ENCODE results near the gene CAPN2.

CAPN2 gene

GRCh38 chr1:223712194-223712849 is at the start of gene CAPN2:
CAPN2 (plus strand) TSS chr1:223712539; CDS start chr1:223712641, 102 bp downstream.
- DNase-seq: peak; percentile 65

- no peak for DNase-seq
Measured at GRCh38 chr1:223662943-223663342, 49.4 kb upstream of the CAPN2 start.

- no peak for DNase-seq
Measured at GRCh38 chr1:223664106-223664505, 48.2 kb upstream of the CAPN2 start.

- DNase-seq: no peak
Measured at GRCh38 chr1:223665592-223666312, 46.6 kb upstream of the CAPN2 start, which contains the start of gene CAPN8. CAPN8 (minus strand) TSS chr1:223665701; CDS start chr1:223665646, 55 bp downstream.

- no peak for DNase-seq
Measured at GRCh38 chr1:223667484-223668182, 44.7 kb upstream of the CAPN2 start.

GRCh38 chr1:223669003-223669795 is 43.1 kb upstream of the CAPN2 start:
- no peak for DNase-seq

GRCh38 chr1:223670458-223671159 is 41.7 kb upstream of the CAPN2 start:
- DNase-seq: peak; percentile 23

GRCh38 chr1:223674119-223674890 is 38.0 kb upstream of the CAPN2 start:
- no peak for DNase-seq

- DNase-seq: no peak
Measured at GRCh38 chr1:223678841-223679240, 33.5 kb upstream of the CAPN2 start.

GRCh38 chr1:223680188-223680587 is 32.2 kb upstream of the CAPN2 start:
- no peak for DNase-seq

- no peak for DNase-seq
Measured at GRCh38 chr1:223682502-223682901, 29.8 kb upstream of the CAPN2 start.

- DNase-seq: peak; percentile 49
Measured at GRCh38 chr1:223683586-223684487, 28.5 kb upstream of the CAPN2 start.

GRCh38 chr1:223684488-223684792 is 27.9 kb upstream of the CAPN2 start:
- no peak for DNase-seq

- DNase-seq: no peak
Measured at GRCh38 chr1:223691121-223691520, 21.2 kb upstream of the CAPN2 start.

- DNase-seq: no peak
Measured at GRCh38 chr1:223695014-223695548, 17.3 kb upstream of the CAPN2 start.

GRCh38 chr1:223695941-223696340 is 16.4 kb upstream of the CAPN2 start:
- no peak for DNase-seq

- no peak for DNase-seq
Measured at GRCh38 chr1:223700388-223700918, 11.9 kb upstream of the CAPN2 start.

- DNase-seq: peak; percentile 61
Measured at GRCh38 chr1:223700942-223701637, 11.2 kb upstream of the CAPN2 start.

All from activated CD4-positive, alpha-beta T cell treated with anti-CD3 and anti-CD28 coated beads, Interleukin-2, amount 50 U/mL, for 16 hours (primary cell).